Fibroblast of skin of right quadriceps (primary cell): Measurements from ENCODE around the gene ACSS3.

Experiments used
- DNase-seq: peaks from one replicate; pipeline ENCODE4 v3.0.0-alpha.2; 2013

The ACSS3 gene

DNA sequence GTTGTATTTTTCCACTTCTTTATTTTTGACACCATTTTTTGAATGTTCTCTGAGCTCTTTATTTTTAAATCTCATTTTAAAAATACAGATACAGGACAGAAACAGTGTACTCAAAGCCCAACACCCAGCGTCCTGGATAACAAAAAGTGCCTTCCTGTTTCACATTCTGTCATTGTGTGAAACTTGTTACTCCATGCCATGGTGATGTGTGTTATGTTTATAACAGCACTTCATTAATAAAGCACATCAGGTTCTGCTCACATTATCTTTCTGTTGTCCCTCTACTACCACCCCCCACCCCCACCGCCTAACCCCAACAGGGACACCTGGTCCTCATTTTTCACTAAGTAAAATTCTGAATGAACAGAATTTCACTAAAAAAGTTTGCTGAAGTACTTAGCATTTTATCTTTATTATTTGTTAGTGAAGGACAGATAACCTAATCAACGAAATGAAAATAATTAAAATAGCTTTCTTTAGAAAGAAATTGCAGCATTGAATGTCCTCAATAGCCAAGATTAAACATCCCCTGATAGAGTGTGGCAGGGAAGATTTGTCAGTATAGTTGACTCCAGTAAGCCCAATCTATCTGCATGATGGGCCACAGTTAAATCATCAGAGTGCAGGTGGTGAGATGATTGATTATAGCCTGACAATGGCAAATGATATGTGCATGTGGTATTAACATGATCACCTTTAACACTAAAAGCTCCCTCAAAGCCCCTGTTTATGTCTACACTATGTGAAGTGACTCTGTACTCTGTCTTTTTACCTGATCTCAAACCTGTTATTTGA, 153.9 kb downstream of the ACSS3 start:
- no peak for DNase-seq

DNA sequence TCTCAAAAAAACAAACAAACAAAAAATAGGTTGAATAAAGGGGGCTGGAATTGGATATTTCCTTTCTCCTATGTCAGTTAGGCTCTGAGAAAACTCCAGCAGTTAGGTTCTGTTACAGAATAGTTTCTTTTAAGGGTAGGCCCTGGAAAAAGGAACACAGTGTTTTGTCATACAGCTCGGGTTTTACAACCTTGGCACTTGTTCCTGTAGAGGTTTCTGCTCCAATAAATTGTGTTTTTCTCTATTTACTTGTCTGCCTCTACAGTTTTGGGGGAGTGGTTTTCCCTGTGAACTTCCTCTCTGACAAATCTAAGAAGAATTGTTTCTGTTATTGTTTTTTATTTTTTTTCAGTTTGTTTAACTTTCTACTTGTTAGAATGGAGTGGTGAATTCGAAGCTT, 167.6 kb downstream of the ACSS3 start:
- DNase-seq: no peak

DNA sequence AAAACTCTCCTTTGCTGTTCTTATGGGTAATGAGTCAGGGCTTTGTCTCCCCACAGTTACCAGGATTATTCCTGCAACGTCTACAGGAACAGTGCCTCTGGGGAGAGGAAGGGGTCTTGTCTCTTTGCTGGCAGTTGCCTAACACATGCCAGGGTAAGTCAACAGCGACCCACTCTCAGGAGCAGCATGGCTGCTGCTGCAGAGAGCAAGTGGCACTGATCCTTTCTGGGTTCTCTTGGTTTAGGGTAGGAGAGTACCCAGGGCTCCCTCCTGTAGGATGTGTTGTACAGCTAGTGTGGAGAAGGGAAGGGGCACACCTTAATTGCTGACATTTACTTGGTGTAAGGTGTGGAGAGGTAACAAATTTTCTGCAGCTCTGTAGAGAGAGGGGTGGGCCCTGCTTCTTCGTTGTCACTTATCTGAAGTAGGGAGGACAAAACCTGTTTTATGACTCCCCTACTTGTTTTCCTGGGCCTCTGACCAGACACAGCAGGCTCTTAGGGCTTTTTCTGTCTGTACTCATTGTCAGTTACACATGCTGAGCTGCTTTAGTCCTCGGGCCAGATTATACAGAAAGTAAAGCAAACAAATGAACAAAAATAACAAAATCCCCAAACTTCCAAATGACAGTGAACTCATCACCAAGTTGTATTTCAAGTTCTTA, 168.2 kb downstream of the ACSS3 start:
- no peak for DNase-seq

DNA sequence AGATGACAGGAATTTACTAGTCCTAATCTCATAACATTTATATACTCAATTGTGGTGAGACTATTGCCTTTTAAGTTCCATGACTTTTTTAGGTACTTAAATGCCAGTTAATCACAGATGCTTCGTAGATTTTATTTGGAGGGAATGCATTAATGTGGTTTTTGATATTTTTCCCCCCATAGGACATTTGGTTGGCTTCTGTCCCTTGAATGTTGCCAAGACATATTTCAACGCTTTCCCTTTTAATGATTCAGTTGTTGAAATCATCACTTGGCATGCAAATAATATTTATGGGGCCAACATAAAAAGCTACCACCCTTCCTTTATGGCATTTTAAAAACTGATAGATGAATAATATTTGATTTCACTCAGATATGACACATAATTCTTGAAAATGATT, 172.1 kb downstream of the ACSS3 start:
- DNase-seq: peak; percentile 35

DNA sequence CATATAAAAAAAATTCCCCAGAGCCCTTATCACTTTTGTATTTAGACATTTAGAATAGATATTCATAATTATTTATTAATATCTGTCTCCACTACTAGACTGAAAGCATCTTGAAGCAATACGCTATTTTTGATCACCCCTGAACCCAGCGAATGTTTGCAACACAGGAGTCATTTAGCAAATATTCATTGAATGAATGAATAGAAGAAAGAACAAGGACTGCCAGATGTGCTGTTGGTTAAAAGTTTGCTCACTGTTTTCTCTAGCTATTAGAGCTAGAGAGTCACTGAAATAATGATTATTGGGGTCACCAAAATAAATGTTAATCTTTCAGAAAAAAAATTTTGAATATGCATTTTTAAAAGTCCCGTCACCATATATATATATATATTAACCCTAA, 174.3 kb downstream of the ACSS3 start:
- peak; percentile 24 for DNase-seq

DNA sequence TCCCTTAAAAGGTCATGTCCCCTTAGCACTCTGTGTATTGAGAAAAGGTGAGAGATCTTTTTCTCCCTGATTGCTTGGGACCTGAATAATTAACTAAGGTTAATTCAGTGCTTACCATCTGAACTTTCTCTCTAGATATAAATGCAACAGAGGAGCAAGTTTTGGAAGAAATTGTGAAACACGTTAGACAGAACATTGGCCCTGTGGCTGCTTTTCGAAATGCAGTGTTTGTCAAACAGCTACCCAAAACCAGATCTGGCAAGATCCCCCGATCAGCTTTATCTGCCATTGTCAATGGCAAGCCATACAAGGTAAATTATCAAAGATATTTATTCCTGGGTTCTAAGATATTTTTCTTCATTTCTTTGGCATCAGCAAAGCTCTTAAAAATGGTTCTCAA, 175.5 kb downstream of the ACSS3 start:
- DNase-seq: no peak

DNA sequence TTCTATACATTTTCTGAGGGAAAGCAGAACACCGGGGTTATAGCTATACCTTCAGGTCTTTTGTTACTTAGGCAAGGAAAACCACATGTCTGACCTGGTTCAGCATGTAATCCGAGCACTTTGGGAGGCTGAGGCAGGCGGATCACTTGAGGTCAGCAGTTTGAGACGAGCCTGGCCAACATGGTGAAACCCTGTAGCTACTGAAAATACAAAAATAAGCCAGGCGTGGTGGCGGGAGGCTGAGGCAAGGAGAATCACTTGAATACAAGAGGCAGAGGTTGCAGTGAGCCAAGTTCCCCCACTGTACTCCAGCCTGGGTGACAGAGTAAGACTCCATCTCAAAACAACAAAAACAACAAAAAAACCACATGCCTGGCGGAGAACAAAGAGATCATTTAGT, 177.6 kb downstream of the ACSS3 start:
- DNase-seq: no peak

DNA sequence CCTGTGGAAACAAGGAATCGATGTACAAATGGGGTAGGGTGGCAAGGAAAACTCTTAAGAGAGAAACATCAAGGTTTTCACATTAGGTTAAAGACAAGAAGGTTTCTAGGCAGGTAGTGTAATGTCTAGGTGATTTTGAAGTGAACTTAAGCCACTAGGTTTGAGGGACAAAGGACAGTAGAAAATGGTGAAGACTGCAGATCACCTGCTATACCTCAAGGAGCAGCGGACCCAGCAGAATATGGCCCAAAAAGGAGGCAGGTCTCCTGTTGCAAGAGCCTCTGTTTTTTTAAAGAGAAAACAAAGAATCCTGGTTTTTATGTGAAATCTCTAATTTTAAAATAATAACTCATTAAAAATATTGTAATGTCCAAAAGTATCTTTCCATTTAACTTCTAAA, 178.1 kb downstream of the ACSS3 start:
- DNase-seq: no peak

DNA sequence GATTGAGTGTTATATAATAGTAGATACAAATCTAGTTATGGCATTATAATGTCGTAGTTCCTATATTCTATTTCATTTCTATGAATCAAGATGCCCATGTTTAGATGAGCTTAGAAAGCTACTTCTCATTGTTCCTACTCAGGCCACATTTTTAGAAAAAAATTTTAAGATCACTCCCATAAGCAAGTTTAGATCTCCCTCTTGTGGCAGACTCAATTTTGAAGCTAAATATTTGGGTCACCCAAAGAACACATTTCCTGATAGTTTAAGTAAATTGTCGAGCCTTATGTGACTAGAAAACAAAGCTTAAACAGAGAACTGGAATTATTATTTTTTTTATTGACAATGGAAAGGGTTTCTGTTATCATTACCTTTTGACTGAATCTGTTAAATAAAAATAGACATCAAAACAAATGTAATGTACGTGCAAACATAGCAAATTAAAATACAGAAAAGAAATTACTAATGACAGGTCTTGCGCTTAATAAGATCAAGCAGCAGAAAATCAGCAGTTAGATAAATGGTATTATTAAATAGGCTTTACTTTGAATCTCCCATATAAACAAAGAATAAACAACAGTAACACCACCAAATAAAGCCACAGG, 180.2 kb downstream of the ACSS3 start:
- peak; percentile 64 for DNase-seq

DNA sequence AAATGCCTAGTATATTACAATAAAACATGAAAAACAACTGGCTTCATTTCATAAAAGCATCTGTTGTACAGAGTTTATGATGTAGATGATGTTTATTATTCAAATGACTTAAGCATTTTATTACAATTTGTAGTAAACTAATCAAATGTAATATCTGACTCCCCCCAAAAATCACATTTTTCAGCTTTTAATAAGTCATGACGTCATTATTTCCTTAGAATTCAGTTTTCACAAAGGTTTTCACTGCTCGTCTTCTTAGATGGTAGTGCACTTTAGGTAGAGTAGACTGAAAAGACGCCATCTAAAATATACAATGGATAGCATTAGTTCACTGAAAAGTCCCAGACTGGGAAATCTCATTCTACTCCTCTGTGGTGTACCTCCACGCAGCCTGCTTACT, 181.5 kb downstream of the ACSS3 start:
- DNase-seq: no peak

DNA sequence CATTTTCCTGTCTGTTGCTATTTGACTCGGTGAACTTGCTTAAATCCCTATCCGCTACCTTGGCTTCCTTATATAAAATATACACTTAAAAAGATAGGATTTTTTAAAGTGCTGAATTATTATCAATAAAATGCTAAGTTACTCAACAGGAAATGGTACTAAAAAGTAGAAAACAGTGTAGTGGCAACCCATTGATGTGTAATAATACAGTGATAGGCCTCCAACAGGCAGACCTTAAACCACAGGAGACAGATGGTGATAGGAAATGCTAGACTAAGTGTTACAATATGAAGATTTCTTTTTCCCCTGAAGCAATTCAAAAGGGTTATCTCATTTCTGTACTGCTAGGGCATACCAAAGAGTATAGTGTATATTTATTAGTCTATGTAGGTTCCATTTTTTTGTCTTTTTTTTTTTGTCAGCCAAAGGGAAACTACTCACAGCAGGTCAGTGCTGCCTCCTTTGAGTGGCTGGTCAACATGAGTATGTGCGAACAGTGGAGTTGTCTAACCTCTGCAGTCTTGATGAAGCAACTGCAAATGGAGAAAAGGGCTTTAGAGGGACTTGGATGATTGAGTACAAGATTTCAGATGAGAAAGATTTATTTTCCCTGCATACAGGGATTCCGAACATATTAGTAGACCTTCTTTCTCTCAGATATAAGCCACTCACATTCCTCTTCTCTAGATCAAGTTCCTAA, 183.8 kb downstream of the ACSS3 start:
- DNase-seq: no peak

DNA sequence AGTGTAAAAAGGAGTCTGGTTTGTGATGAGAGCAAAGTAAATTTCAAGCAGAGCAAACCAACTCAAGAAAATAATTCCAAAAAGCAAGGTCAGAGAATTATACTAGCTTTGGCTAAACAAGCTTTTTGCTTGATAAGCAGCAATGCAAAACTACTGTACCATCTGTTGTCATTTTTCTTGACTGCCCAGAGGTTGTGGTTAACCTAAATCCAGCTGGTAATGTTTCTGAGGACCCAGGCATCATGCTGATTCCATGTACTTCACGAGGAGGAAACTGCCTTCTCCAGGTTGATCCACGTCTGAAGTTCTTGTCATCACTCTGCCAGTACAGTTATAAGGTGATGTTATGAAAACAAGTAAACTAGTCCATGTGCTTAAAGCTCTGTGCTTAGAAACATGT, 185.2 kb downstream of the ACSS3 start:
- DNase-seq: no peak

DNA sequence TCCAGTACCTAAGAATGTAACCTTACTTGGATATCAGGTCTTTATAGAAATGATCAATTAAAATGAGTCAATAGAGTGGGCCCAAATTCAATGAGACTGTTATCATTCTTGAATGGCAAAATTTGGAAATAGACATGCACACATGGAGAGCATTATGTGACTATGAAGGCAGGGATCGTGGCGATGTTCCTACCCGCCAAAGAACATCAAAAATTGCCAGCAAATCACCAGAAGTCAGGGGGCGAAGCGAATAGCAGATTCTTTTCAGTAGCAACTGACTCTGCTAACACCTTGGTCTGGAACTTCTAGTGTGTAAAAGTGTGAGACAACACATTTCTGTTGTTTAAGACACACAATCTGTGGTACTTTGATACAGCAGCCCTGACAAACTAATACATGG, 192.5 kb downstream of the ACSS3 start:
- DNase-seq: no peak

DNA sequence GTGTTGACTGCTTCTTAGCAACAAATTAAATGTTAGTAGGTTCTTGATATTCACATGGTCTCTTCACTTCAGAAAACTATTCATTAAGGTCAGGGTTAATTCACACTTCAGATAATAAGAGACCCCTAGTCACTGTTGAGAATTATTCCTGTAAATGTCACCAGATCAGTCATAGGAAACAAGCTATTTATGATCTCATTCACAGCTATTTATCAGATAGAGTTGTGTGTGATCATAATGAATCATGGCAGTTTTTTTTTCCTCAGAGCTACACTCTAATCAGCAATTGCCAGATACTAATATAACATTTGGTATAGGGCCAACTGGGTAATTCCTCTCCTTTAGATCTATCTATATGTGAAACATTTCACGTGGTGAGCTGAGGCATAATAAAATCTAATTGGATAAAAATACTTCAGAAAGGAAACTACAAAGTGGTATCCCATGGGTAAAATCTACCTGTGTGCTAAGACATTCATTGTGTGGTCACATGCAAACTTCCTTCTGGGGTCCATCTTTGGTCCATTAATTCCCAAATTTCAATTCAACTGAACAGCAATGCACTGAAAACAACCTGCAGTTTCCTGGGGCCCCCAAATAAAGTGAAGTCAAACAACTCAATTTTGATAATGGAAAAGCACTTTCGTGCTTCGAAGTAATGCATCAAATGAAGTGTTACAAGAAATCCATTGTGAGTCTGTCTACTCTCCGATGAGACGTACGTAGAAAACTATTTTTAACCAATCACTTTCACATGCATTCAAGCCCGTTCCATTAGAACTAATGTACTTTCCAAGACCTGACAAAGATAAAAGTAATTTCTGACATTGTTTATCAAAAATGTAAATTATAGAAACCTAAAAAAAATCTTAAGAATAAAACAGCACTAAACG, 197.0 kb downstream of the ACSS3 start:
- no peak for DNase-seq

DNA sequence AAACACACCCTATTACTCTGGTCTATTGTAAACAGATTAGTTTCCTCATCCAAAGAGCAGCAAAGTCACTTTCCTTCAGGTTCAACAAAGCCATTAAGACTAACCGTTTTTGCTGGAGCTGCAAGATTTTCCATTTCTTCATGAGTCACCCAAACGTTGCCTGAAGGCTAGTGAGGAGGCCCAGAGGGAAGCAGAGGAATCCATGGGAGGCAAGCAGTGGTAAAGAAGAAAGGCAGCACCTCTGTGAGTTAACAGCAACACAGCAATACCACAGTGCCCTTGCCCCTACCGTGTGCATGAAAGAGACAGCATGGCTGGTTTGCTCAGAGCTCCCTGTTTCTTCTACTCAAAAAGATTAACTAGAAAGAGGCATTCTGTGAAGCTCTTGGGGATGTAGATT, 206.3 kb downstream of the ACSS3 start:
- no peak for DNase-seq

DNA sequence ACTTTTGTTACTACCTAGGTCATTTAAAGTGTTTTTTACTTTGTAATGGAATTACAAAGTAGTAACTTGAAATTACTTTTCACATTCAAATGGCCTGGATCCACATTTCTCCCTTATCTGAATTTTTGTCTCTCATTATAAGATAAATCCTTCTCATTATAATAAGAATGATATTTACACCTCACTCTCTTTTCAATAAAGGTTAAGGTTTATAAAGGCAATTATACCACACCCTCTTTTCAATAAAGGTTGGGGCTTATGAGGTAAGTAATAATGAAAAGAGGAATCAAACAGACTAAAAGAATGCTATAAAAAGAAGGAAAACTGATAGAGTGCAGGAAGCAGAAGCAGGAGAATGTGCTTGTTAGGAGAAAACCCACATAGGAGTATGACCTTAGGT, 210.8 kb downstream of the ACSS3 start:
- DNase-seq: no peak

DNA sequence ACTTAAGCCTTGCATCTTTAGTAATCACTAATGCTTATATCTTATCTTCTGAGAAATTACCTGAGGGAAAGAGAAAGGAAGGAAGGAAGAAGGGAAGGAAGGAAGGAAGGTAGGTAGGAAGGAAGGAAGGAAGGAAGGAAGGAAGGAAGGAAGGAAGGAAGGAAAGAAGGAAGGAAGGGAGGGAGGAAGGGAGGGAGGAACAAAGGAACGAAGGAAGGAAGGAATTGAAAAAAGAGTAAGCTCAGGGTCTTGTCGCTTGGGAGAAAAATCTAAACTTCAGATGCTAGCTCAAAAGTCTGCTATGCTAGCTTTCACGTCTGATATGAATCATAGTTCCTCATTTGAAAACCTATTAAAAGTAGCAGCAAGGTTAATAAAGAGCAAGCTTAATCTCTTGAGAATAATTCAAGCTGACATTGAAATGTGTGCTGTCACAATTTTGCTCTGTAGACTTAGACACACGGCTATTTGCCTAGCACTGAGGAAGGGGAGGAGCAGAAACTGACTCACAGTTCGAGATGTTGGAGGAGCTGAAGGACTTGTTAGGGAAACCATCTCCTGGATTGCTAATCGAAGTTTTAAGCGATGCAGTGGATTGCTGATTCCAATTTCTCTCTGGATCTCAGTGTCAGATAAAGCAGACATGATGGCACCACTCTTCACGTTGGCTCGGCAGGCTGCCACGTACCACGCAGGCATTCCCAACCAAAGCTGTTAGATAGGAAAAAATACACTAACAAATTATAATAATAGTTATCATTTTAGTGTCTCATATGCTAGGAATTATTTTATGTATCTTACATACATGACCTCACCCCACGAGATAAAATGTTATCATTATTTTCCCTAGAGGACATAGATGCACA, 216.7 kb downstream of the ACSS3 start:
- DNase-seq: peak; percentile 63

DNA sequence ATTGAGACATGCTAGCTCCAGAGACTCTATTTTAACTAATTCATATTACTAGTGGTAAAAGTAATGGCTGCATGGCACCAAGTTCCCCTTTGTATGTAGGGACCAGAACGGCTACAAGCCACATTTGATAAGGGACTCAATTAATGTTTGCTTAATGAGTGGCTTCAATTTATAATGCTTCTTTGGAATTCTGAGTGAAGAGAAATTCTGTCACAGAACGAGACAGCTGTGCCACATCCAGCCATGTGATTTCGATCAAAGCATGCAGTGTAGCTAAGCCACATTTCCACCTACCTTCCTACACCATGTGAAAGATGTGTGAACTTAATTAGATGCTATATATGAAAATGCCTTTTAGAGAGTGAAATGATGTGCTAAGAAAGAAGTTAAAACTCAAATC, 217.4 kb downstream of the ACSS3 start:
- DNase-seq: no peak

DNA sequence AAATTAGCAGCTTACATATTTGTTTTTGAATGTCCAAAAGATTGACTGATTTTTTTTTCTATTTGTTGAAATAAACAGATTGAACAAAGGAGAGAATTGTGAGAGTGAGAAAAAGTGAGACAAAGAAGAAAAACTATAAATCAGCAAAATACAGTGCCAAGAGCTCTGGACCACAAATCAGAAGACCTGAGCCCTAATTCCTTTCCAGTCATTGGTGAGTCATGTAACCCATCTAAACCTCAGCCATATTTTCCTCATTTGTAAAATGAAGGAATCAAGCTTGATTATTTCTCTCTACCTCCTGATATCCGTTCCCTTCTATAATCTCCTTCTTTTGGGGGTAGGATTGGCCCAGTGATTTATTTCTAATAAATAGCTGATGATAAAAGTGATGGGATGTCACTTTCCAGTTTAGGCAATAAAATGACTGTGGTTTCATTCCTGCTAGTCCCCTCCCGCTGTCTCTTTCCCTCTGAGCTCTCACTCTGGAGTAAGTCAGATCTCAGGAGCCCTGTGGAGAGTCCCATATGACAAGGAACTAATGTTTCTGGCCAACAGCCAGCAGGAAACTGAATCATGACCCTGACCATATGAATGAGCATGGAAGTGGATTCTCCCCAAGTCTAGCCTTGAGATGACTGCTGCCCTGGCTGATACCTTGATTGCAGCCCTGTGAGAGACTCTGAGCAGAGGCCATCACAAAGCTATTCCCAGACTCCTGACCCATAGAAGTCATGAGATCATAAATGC, 218.9 kb downstream of the ACSS3 start:
- peak; percentile 96 for DNase-seq

DNA sequence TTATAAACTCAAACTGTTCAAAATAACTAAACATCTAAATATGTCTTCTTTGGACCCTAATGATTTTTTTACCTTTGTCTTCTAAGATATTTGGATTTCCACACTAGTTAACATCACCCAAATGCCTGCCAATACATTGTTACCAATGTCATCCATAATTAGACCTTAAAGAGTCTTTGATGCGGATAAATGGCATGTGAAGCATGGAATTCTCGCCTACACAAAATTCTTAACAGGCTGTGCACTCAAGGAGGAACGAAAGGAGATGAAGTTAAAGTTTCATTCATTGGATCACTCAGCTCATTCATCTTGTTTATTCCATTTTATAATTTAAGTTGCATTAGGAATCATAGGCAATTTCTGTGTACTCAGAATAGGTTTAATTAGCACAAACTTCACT, 219.7 kb downstream of the ACSS3 start:
- peak; percentile 55 for DNase-seq

DNA sequence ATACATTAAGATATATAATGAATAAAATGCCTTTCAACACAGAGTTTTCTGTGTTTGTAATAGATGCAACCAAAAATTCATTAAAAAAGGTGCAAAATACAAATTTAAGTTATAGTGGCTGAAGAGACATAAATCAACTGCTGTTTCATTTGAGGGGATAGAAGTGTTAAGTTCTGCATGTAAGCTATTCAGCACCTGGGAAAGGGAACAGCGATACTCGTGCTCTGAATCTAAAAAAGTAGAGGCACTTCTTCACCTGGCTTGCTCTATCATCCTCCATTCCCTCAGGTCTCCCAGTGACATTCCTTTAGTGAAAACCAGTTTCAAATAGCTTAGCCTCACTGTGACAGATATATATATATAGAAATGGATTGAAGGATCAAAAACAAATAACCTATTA, 222.6 kb downstream of the ACSS3 start:
- no peak for DNase-seq
